Activated CD8-positive, alpha-beta T cell treated with anti-CD3 and anti-CD28 coated beads for 36 hours (primary cell): ENCODE measurements around the gene KIZ. TPM values are rescaled to one million over a fixed set of nuclear protein-coding genes. Genes with fewer than 3 reads are reported as not detected.

ENCODE experiments used
- ATAC-seq: fragments of 200-7000 bp; cut with Tn5 transposase; one replicate; pipeline ENCODE4 v1.10.0; 2021; ENCODE audit warnings: mild to moderate bottlenecking, moderate library complexity
- CTCF ChIA-PET: fragments of 350-600 bp; sonication (Branson Sonifier 250); formaldehyde crosslinking; loops from one replicate; lab custom pipeline; 2021; ENCODE audit warnings: antibody characterized with exemption; lab: Charles Lee
- POLR2A ChIA-PET: fragments of 350-600 bp; sonication (Branson Sonifier 250); formaldehyde crosslinking; loops from one replicate; lab custom pipeline; 2021; ENCODE audit warnings: antibody characterized with exemption; lab: Charles Lee
- DNase-seq: peaks from one replicate; pipeline ENCODE4 v3.0.0-alpha.2; 2020
- H3K27ac Mint-ChIP-seq: one replicate; pipeline ENCODE4 v1.8.0; 2021; ENCODE audit warnings: mild to moderate bottlenecking, mixed read lengths
- H3K27me3 Mint-ChIP-seq: one replicate; pipeline ENCODE4 v1.8.0; 2021; ENCODE audit warnings: mixed read lengths
- H3K36me3 Mint-ChIP-seq: one replicate; pipeline ENCODE4 v1.8.0; 2021; ENCODE audit warnings: low read depth, mixed read lengths
- H3K4me1 Mint-ChIP-seq: one replicate; pipeline ENCODE4 v1.8.0; 2021; ENCODE audit warnings: low read depth, mixed read lengths
- H3K4me3 Mint-ChIP-seq: one replicate; pipeline ENCODE4 v1.8.0; 2021; ENCODE audit warnings: mild to moderate bottlenecking, moderate library complexity, mixed read lengths
- H3K9me3 Mint-ChIP-seq: one replicate; pipeline ENCODE4 v1.8.0; 2021; ENCODE audit warnings: mixed read lengths
- intact Hi-C: fragments of 100-400 bp; cut with micrococcal nuclease; formaldehyde crosslinking; loops from one replicate; pipeline ENCODE4 v1.10.0; 2022
- total RNA-seq, 2 experiments: library from RNA; stranded (reverse); gene quantifications; one replicate each; pipeline ENCODE4 v1.2.3, GENCODE V29; 2021
- TF ChIP-seq, protein P1 (sequence below): fragments of 200-600 bp; IDR thresholded peaks from one replicate; pipeline ENCODE4 v1.8.0; 2022; ENCODE audit warnings: antibody characterized with exemption, mild to moderate bottlenecking

Gene KIZ
- total RNA-seq, 2 experiments from 2014 or later = 13.1 to 13.2 TPM

DNA sequence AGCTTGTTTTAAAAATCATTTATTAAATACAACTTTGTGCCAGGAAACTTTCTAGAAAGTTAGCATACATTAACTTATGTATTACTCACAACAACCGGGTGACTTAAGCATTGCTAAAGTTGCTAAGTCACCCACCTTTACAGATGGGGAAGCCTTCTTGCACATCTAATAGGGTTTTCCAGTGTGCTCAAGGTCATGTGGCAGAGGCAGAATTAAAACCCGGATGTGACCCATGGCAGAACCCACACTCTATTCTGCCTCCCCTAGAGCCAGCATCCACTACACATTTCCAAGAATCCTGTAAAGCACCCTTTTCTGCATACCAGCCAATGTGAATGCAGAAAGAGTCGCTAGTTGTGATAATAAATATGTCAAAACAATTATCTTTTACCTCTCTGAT, 33.1 kb upstream of the KIZ start:
- TF ChIP-seq, protein P1, sequence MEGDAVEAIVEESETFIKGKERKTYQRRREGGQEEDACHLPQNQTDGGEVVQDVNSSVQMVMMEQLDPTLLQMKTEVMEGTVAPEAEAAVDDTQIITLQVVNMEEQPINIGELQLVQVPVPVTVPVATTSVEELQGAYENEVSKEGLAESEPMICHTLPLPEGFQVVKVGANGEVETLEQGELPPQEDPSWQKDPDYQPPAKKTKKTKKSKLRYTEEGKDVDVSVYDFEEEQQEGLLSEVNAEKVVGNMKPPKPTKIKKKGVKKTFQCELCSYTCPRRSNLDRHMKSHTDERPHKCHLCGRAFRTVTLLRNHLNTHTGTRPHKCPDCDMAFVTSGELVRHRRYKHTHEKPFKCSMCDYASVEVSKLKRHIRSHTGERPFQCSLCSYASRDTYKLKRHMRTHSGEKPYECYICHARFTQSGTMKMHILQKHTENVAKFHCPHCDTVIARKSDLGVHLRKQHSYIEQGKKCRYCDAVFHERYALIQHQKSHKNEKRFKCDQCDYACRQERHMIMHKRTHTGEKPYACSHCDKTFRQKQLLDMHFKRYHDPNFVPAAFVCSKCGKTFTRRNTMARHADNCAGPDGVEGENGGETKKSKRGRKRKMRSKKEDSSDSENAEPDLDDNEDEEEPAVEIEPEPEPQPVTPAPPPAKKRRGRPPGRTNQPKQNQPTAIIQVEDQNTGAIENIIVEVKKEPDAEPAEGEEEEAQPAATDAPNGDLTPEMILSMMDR = no peak
- Mint-ChIP-seq H3K4me3 (no peak overlapping the region), H3K4me1 (no peaks in the 10 kb centered on the region), H3K27ac (no peak overlapping the region), H3K9me3 (no peaks in the 10 kb centered on the region), H3K27me3 (peaks cover 66% of the 10 kb centered on the region), H3K36me3 (no peaks in the 10 kb centered on the region)
- no peak for DNase-seq
- intact Hi-C loops = no loop called here
- ChIA-PET CTCF (no interaction called here), POLR2A (no interaction called here)
- ATAC-seq = no peak

DNA sequence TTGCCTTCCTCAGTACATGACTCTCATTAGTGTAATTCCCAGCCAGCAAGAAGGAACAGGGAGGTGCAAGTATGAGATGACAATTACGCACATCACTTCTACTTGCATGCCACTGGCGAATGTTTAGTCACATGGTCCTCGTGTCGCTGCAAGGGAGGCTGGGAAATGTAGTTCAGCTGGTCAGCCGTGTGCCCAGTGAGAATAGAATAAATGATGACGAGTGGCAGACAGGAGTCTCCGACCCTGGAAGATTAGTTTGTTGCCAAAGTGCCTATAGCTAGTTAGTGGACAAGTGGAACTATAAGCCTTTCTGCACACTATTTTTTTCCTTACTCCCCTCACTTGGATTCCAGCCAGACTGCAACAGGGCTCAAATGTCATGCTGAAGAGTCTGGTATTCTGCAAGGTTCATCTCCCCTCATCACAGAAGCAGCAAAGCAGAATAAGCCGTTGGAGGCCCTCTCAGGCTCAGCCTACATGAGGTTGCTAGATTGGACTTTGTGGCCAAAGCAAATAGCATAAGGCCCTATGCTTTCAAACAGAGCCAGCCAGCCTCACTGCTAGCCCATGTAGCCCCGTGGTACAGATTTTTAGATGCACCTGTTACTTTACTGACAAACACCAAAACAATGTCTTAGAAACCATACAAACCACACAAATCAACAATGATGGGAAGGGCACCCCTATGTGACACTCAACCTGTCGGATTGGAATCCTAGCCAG, 29.4 kb upstream of the KIZ start:
- Mint-ChIP-seq H3K36me3 (peaks cover 1% of the 10 kb centered on the region), H3K4me1 (peaks cover 13% of the 10 kb centered on the region), H3K27me3 (peaks cover 59% of the 10 kb centered on the region), H3K27ac (no peak overlapping the region), H3K4me3 (no peak overlapping the region), H3K9me3 (no peaks in the 10 kb centered on the region)
- DNase-seq (peak; percentile 16), ATAC-seq (no peak)
- TF ChIP-seq, protein P1 = no peak
- intact Hi-C loops = no loop called here
- POLR2A ChIA-PET = no interaction called here
- CTCF ChIA-PET = no interaction called here

DNA sequence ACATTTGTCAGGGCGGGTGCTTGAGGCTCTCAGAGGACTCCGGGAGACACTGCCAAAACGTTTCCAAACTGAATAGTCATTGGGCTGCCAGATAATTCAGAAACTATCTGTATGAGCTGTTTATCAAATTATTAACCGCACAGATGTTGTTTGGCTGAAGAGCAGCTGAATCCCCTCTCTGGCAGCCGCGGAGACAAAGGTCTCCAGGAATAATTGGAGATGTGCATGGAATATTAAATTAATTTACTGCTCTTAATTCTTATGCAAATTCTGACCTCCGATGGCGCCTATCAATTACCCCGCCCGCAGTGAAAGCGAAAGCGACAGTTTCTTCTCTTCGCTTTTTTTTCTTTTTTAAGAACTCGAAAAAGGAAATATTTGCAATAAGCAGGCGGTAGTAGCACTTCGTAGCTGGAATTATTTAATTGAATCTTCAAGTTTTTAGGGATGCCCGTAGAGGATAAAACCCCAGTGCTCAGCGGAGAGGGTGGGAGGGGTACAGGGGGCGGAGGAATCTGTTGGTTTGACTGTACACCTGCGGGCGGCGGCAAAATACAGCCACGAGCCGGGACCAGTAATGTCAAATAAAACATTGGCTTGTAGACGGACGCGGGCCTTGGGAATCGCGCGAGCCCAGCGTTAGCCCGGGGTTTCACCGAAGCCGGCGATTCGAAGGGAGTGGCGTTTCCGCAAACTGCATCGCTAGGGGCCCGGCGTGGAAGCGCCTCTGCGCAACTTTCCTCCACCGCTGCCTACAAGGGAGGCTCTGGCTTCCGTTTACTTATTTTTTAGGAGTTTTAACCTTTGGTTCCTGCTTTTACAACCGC, 25.9 kb upstream of the KIZ start:
- Mint-ChIP-seq H3K36me3 (peaks cover 1% of the 10 kb centered on the region), H3K27me3 (peaks cover 72% of the 10 kb centered on the region), H3K4me3 (peak overlapping the region; percentile 80), H3K9me3 (no peaks in the 10 kb centered on the region), H3K4me1 (peaks cover 32% of the 10 kb centered on the region), H3K27ac (peak overlapping the region; percentile 91)
- CTCF ChIA-PET = interaction anchor here (1.4 to 2.0 kb wide), 2 partner anchors 34 to 135 kb away, joined by 3 to 5 read pairs; no protein-coding TSS in a partner anchor
- TF ChIP-seq, protein P1 = no peak
- ATAC-seq = peak; percentile 46
- POLR2A ChIA-PET = interaction anchor here (1.3 to 1.8 kb wide), 2 partner anchors 25 to 225 kb away, joined by 3 to 4 read pairs; no protein-coding TSS in a partner anchor
- intact Hi-C loops = loop anchor here (10.0 kb wide), 2 partner anchors 415 to 1475 kb away; partner anchors contain the start of gene NKX2-2
- peak; percentile 67 for DNase-seq

DNA sequence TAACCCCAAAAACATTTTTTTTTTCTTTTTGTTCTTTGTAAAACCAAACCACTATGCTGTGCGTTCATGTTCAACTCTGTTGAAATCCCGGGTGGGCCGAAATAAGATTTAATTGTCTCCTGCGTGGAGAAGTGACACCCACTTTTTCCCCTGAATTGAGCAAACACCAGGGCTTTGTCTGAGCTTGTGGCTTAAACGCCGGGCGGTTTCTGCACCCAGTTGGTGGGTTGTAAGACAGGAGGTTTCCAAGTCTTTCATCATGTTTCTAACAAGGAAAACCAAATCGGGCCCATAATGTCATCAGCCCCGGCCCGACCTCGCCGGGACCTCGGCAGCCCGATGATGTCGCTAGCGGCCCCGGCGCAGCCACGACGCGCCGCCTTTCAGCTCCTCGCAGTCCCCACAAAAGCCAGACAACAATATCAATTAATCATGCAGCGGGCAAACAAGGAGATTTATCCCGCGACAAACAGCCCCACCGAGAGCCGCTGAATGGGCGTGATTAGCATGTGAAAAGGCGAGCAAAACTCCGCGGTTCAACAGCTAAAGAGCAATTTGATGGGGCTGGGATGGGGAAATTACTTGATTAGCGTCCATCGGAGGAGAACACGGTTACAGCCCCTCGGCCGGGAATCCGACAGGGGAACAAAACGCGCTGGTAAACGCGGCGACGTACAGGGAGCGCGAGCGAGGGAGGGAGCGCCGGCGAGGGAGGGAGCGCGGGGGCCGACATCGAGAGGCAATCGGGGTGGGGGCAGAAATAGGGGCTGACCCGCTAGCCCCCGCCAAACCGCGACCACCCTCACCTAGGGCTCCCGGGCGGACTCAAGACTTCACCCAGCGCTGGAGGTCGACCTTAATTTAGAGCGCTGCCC, 25.1 kb upstream of the KIZ start:
- Mint-ChIP-seq H3K9me3 (no peaks in the 10 kb centered on the region), H3K4me1 (peaks cover 32% of the 10 kb centered on the region), H3K36me3 (peaks cover 1% of the 10 kb centered on the region), H3K27ac (peak overlapping the region; percentile 91), H3K4me3 (peak overlapping the region; percentile 80), H3K27me3 (peaks cover 72% of the 10 kb centered on the region)
- ChIA-PET CTCF (interaction anchor here (1.4 to 2.0 kb wide), 4 partner anchors 10 to 135 kb away, joined by 3 to 6 read pairs (median 4); partner anchors contain the start of gene KIZ), POLR2A (interaction anchor here (1.3 kb wide), 1 partner anchor 224 kb away, joined by 3 read pairs; no protein-coding TSS in a partner anchor)
- peak; percentile 55 for DNase-seq
- TF ChIP-seq, protein P1 = no peak
- peak; percentile 21 for ATAC-seq
- intact Hi-C loops = loop anchor here (10.0 kb wide), 2 partner anchors 414 to 1474 kb away; partner anchors contain the start of gene NKX2-2
